ENCODE data around the gene GIMAP8. TPM values are rescaled to one million over a fixed set of nuclear protein-coding genes. Genes with fewer than 3 reads are reported as not detected.
"Not testable (repeated sequence)": the region's sequence is repeated elsewhere in the genome, so short reads cannot be mapped to it uniquely, and the experiment has no call there.

Gene GIMAP8
- total RNA-seq, 1 donor from 2014 or later = 28.3 TPM

DNA sequence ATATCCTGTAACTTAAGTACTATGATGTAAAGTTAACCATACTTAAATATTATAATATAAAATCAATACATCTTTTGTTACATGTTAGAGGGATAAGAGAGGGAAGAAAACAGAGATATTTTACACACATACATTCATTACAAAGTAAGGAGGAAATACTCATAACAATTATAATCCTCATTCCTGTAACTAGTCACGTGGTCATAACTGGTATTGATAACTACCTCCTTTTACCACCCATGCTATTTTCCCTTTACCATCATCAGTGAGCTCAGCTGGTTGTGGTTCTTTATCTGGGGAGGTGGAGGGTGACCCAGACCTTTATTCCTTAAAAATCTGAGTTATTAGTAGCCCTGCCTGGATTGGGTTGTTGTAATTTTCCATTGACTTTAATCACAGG is 8.3 kb downstream of the GIMAP8 start:
- intact Hi-C loops (cut with micrococcal nuclease) = no loop called here

DNA sequence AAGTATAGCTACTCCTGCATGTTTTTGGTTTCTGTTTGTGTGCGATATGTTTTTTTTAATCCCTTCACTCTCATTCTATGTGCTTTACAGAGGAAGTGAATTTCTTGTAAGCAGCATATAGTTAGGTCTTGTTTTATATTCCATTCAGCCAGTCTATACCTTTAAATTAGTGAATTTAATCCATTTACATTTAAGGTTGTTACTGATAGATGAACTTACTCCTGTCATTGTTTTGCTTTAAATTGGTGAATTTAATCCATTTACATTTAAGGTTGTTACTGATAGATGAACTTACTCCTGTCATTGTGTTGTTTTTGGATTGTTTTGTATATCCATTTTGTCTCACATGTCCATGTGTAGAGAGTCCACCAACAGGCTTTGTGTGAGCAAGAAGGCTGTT is 11.1 kb downstream of the GIMAP8 start:
- intact Hi-C loops (cut with micrococcal nuclease) = no loop called here

DNA sequence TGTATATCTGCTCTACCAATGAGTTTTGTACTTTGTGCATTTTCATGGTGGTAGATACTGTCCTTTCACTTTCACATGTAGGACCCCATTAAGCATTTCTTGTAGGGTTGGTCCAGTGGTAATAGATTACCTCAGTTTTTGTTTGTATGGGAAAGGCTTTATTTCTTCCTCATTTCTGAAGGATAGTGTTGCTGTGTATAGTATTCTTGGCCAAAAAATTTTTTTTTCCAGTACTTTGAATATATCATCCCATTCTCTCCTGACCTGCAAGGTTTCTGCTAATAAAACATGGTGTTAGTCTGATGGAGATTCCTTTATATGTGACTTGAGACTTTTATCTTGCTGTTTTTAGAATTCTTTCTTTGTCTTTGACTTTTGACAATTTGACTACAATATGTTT is 12.0 kb downstream of the GIMAP8 start:
- intact Hi-C loops (cut with micrococcal nuclease) = no loop called here

DNA sequence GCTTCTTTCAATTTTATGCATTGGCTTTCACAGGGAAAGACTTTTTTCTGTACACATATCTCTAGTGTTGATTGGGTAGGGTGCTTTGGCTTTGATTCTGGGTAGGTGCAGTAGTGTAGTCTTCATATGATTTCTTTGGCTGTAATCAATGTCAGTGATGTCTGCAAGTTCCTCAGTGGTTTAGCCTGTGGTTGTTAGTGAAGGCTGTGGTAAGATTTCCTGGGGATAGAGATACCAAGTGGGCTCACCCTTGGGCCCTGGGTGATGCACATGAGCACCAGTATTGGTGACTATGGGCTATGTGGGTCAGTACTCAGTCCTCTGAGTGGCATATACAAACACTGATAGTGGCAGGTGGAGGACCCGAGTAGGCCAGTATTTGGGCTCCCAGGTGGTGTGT is 13.0 kb downstream of the GIMAP8 start:
- intact Hi-C loops (cut with micrococcal nuclease) = no loop called here

DNA sequence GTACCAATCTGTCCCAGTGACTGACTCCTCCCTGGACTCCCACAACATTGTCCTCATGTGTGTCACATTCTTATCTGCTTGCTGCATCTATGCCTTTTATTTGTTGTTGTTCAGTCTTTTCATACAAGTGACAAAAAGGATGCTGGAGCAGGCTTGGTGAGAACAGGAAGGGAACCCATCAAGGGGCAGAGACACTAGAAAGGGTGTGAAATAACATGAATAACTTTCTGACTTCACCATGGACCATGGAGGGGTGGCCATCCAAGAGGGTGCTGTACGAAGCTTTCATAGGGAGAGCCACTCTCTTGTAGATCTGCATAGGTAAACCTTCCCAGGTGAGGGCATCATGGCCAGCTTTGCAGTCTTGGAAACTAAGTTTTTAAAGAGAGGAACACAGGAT is 14.5 kb downstream of the GIMAP8 start:
- intact Hi-C loops (cut with micrococcal nuclease) = no loop called here

DNA sequence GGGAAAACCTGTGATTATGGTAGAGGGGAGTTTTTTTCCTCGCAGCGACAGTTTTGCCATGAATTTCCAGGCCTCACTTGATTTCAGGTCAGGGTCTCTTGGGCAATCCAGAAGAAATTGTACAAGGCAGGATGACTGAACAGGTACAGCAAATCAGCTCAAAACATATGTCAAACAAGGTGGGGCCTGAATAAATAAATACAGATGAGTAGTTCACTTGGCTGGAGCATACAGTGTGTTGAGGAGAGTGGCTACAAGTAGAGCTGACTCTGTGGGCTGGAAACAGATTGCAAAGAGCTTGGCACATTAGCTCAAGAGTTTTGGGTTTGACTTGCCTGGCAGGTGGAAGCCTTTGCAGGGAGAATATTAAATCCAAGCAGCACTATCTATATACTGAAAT is 15.0 kb downstream of the GIMAP8 start:
- intact Hi-C loops (cut with micrococcal nuclease) = no loop called here

DNA sequence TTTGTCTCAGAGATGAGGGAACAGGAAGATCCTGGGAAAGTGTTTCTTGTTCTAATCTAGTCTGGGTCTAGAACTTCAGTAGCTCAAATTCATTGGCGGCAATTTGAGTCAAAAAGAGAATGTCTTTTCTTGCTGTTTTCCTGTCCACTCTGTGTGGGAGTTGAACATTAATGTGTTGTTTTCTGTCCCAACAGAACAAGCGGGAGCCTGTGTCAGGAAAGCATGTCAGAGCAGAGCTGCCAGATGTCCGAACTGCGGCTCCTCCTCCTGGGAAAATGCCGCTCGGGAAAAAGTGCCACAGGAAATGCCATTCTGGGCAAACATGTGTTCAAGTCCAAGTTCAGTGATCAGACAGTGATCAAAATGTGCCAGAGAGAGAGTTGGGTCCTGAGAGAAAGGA is 16.0 kb downstream of the GIMAP8 start:
- intact Hi-C loops (cut with micrococcal nuclease) = no loop called here

DNA sequence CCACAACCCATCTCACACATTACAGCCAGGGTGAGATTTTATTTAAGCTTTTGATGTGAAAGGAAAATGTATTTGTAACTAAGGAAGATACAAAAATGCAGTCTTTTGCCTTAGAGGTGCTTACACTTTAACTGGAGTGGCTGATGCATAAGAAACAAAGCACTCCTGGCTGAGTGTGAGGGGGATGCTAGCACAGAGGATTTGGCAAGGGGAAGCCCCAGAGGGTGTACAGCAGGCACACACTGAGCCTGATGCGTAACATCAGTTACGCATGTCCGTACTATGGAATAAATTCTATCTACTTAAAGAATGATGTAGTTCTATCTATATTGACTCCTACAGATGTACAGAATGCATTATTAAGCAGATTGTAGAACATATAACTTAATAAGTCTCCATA is 17.8 kb downstream of the GIMAP8 start:
- intact Hi-C loops (cut with micrococcal nuclease) = no loop called here

DNA sequence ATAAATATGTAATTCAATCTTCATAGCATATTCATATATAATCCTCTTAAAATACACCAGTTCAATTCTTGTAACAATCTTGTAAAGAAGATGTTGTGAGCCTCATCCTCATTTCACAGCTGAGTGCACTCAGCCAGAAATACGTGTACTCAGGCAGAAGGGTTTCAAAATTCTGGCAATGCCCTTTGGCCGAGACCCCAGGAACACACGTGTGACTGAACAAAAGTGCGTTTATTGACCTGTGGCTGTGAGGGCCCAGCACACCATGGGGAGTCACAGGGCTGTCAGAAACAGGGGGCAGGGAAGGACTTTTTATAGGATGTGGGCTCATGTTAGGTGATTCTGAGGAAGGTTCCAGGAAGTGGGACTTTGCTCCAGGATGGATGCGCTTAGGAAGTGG is 21.5 kb downstream of the GIMAP8 start:
- intact Hi-C loops (cut with micrococcal nuclease) = no loop called here

DNA sequence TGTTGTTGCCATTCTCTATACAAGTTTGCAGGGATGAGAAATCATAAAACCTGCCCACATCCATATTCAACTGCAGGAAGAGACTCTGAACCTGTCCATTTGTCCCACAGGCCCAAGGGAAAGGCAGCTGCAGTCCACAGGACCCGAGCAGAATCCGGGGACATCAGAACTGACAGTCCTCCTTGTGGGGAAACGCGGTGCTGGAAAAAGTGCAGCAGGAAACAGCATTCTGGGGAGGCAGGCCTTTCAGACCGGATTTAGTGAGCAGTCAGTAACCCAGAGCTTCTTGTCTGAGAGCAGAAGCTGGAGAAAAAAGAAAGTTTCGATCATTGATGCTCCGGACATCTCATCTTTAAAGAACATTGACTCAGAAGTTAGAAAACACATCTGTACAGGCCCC is 23.5 kb downstream of the GIMAP8 start:
- intact Hi-C loops (cut with micrococcal nuclease) = no loop called here

DNA sequence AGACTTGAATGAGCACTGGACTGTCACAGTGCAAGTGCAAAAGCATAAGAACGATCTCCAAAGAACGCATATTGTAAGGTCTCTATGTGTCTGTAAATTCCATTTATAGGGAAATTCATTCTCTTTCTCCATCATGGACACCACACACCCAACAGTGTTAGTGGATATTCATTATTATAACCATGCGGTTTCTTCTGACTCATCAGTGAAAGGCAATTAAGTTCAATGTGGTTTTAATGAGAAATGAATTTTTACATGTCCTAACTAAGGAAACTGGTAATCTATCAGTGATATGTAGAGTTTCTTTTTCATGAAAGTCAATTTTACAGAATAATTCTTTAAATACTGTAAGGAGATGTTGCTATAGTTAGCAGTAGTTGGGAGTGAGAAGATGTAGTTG is 25.9 kb downstream of the GIMAP8 start:
- intact Hi-C loops (cut with micrococcal nuclease) = no loop called here

DNA sequence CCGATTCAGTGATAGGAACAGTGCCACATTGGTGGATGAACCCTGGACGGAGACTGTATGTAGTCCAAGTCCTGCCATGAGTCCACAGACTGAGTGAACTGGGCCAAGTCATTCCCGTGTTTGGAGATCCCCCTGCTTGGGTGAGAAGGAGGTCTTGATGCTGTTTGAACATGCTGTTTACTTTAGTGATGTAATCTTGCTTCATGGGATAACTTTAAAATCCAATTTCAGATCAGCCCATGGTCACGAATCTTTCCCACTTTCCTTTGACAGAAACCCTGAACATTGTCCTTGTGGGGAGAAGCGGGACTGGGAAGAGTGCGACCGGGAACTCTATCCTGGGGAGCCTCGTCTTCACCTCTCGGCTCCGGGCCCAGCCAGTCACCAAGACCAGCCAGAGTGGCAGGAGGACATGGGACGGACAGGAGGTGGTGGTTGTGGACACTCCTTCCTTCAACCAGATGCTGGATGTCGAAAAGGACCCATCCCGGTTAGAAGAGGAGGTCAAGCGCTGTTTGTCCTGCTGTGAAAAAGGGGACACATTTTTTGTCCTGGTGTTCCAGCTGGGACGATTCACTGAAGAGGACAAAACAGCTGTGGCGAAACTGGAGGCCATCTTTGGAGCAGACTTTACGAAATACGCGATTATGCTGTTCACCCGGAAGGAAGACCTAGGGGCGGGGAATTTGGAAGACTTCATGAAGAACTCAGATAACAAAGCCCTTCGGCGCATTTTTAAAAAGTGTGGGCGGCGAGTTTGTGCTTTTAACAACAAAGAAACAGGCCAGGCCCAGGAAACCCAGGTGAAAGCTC is 26.6 kb downstream of the GIMAP8 start:
- intact Hi-C loops (cut with micrococcal nuclease) = no loop called here

DNA sequence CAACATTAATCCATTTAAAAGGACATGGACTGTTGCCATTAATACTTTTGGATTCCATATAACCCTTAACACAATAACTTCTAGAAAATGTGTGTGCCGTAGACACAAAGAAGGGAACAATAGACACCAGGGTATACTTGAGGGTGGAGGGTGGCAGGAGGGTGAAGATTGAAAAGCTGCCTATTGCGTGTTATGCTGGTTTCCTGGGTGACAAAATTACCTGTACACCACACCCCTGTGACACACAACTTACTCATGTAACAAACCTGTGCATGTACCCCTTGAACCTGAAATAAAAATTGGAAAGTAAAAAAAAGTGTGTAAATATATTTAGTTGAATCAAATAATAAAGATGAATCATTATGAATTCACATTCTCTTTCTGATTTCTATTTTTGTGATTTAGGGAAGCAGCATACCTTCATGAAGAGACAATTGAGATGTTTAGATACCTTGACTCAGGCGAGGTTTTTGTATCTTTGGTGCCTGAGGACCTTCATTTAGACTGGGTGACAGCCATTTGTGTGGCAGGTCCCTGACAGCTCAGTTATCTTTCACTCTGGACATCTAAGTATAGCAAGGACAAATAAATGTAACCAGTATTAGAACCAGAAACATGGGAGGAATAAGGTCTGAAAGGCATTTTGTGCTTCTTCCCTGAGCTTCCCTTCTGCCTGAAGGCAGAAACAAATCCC is 28.7 kb downstream of the GIMAP8 start:
- intact Hi-C loops (cut with micrococcal nuclease) = no loop called here

DNA sequence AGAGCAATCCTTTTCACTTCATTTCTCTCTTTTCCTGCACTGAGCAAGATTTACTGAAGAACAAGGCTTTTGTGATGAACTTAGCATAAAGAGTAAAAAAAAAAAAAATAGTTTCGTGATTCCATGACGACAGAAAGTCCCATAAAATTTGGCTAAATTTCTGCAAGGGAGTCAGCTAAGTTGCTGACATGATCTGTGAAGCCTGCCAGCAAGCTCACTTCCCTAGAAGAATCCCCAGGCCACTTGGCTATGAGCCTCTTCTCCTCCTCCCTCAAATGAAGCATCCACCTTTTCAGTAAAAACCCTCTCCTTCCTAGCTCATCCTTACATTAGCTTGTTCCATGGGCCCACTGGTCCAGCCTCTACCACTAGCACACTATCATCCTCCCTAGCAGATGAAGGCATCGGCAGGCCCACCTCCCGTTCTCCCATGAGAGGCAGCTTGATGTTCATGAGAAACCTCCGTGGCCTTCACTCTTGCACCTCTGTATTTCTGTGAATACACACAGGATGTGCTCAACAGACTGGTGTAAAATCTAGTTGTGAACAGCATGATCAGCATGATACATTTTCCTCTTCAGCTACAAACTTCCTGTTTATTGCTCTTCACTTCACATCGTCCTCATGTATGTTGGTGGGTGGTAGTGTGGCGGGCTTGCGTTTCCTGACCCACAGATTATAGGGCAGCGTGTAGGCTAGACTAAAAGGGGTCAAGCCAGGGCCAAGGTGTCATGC is 30.9 kb downstream of the GIMAP8 start:
- intact Hi-C loops (cut with micrococcal nuclease) = loop anchor here (1.0 to 2.0 kb wide), 3 partner anchors 21 to 33 kb away; partner anchors contain the start of gene GIMAP7

DNA sequence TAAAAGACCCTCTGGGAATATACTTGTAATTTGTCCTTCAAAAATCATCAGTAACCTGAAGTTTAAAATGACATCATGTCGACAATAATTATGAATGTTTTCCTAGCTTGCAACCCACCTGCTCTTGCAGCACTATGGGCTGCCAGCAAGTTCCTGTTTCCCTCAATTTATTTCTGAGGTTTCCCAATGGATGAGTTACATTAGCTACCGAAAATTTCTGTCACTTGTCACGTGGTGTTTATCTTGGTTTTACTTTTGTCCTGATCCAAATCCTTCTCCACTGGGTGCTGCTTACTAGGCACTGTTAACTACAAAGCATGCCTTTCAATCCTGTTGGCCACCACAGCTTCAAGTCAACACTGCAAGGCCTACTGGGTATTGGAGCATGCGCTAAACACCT is 31.5 kb downstream of the GIMAP8 start:
- intact Hi-C loops (cut with micrococcal nuclease) = loop anchor here (1.0 to 2.0 kb wide), 3 partner anchors 21 to 34 kb away; partner anchors contain the start of gene GIMAP7

DNA sequence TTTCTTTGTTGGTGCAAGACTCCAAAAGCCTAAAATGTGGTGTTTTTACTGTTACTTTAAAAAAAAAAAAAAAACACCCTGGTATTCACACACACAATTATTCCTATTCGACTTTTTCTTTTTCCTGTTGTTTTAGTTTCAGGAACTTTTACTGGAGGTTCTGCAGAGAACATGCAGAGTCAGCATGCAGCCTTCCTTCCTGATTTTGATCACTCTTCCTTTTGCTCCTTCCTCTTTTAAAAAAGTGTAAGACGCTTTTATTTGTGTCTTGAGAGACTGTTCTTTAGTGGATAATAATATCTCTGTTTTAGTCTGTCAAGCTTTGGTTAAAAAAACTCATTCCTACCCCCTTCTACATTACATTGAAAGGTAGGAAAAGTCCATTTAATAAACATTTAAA is 33.1 kb downstream of the GIMAP8 start:
- intact Hi-C loops (cut with micrococcal nuclease) = not testable (repeated sequence)

DNA sequence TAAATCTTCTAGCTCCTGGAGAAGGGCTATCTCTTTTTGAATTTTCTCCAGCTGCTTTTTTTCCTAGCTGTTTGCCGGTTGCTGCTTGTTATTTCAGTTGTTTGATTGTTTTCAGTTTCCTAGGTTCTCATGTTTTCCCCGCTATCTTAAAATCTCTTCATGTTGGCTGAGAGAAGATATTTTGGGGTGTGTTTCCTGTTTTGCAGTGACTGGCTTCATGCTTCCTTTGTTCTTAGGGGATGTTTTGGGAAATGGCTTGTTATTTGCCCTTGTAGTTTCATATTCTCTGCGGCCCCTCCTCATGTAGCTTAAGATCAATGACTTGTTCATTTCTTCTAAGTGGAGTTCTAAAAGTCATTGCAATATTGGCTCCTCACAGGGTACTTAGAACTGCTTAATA is 33.6 kb downstream of the GIMAP8 start:
- intact Hi-C loops (cut with micrococcal nuclease) = not testable (repeated sequence)

DNA sequence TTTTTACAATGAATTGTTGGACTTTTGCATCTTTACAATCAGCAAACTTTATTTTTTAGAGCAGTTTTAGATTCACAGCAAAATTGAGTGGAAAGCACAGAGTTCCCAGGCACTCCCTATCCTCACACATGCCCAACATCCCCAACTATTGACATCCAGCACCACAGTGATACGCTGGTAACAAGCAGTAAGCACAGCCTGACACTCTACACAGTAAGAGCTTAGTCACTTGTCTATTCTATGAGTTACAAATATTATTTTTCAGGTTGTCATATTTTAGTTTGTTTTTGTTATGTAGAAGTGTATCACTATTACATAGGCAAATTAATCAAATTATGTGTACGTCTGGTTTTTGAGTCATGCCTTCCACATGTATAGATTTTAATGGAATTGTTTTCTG is 37.2 kb downstream of the GIMAP8 start:
- intact Hi-C loops (cut with micrococcal nuclease) = no loop called here

DNA sequence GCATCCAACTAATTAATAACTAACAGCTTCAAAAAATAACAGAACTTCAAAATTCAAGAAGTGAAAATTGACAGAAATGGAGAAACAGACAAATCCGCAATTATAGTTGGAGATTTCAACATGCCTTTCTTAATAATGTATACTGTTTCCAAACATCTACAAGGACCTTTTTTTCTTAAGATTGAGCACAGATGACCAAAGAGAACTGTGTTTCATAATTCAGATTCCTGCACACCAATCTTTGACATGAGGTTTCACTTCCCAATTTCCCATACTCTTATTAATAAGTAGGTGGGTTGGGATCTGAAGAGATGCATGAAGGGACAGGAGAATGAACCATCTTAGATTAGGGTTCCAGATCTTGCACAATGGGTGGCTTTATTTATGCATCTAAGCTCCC is 39.4 kb downstream of the GIMAP8 start:
- intact Hi-C loops (cut with micrococcal nuclease) = no loop called here

DNA sequence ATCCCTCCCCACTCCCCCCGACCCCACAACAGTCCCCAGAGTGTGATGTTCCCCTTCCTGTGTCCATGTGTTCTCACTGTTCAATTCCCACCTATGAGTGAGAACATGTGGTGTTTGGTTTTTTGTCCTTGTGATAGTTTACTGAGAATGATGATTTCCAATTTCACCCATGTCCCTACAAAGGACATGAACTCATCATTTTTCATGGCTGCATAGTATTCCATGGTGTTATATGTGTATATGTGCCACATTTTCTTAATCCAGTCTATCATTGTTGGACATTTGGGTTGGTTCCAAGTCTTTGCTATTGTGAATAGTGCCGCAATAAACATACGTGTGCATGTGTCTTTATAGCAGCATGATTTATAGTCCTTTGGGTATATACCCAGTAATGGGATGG is 43.0 kb downstream of the GIMAP8 start:
- intact Hi-C loops (cut with micrococcal nuclease) = not testable (repeated sequence)

DNA sequence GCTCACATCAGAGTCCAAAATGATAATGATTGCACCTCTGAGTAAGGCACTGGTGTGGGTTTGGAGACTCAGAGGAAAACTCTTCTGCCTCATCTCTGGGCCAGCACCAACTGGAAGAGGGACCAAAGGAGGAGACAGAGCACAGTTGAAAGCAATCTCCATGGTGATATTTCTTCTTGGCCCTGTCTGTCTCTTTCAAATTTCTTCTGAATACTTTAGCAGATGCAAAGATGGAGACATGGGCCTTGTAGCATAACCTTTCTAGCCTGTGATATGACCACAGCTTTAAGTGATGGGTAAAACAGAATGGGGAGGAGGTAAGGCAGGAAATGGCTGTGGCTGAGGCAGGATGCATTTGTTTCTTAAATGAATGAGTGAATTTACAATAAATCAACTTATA is 52.1 kb downstream of the GIMAP8 start:
- intact Hi-C loops (cut with micrococcal nuclease) = loop anchor here (1.0 to 2.0 kb wide), 2 partner anchors 12 to 22 kb away; partner anchors contain the start of gene GIMAP7

DNA sequence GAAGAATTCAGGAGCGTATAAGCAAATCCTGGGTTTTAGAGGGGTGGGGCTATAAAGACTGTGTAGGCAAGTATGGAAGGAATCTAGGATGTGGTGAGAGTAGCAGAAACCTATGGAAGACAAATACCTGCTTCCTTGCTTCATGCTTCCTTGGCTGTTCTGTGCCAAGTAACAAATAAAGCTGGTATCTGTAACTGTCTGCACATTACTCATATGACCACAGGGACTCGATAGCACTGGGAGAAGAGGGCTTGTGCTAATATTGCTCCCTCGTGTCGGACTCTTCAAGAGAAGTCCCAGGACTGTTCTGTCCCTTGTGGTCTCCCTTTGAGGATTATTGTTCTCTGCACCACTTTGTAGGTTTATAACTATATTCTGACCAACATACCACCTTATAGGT is 52.7 kb downstream of the GIMAP8 start:
- intact Hi-C loops (cut with micrococcal nuclease) = loop anchor here (2.0 kb wide), 1 partner anchor 22 kb away; no protein-coding TSS in a partner anchor
